ENCODE measurements around the gene TPGS1.

DNA sequence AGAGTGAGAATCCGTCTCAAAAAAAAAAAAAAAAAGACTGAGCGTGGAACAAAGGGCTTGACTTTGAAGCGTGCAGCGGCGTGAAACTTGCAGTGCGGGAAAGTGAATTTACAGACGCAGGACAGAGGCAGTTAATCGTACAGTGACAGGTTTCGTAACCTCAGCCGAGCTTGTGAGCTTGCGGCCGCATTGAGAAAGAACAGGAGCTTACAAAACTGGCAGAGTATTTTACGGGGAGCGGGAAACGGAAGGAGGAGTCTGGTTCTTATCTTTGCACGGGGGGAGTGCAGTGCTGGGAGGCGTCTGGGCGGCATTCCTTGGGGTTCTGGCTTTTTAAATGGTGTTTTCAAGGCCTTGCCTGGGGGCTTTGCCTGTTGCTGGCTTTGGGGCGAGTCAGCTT lies 59.1 kb downstream of the TPGS1 start:
- TF ChIP-seq, protein P1, sequence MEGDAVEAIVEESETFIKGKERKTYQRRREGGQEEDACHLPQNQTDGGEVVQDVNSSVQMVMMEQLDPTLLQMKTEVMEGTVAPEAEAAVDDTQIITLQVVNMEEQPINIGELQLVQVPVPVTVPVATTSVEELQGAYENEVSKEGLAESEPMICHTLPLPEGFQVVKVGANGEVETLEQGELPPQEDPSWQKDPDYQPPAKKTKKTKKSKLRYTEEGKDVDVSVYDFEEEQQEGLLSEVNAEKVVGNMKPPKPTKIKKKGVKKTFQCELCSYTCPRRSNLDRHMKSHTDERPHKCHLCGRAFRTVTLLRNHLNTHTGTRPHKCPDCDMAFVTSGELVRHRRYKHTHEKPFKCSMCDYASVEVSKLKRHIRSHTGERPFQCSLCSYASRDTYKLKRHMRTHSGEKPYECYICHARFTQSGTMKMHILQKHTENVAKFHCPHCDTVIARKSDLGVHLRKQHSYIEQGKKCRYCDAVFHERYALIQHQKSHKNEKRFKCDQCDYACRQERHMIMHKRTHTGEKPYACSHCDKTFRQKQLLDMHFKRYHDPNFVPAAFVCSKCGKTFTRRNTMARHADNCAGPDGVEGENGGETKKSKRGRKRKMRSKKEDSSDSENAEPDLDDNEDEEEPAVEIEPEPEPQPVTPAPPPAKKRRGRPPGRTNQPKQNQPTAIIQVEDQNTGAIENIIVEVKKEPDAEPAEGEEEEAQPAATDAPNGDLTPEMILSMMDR (IDR thresholded peaks at IDR 0.05) = no peak
- TF ChIP-seq EZH2 (IDR thresholded peaks at IDR 0.05; ENCODE audit: borderline replicate concordance, insufficient read depth, low read depth, low read length, poor library complexity, severe bottlenecking) = no peak
